ENCODE measurements around the gene ERVK3-1.

ERVK3-1 gene

GRCh38 chr19:58346961-58347929 is 42.1 kb downstream of the ERVK3-1 start:
- TF ChIP-seq CTCF (conservative IDR thresholded peaks at IDR 0.05): no peak
- H3K27ac ChIP-seq: peak overlapping the region; percentile 47; the same call in 1 of the 2 replicates

DNA sequence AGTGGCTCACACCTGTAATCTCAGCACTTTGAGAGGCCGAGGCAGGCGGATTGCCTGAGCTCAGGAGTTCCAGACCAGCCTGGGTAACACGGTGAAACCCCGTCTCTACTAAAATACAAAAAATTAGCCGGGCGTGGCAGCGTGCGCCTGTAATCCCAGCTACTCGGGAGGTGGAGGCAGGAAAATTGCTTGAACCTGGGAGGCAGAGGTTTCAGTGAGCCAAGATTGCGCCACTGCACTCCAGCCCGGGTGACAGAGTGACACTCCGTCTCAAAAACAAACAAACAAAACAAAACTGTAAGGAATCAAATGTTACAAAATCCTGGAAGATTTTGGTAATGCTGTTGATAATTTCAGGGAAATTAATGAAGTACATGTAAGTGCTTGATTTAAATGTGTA is 42.9 kb downstream of the ERVK3-1 start:
- H3K27ac ChIP-seq: peak overlapping the region; percentile 47; the same call in 1 of the 2 replicates

GRCh38 chr19:58349590-58349989 is 44.4 kb downstream of the ERVK3-1 start:
- no peak overlapping the region for H3K27ac ChIP-seq
- TF ChIP-seq CTCF (conservative IDR thresholded peaks at IDR 0.05): no peak

DNA sequence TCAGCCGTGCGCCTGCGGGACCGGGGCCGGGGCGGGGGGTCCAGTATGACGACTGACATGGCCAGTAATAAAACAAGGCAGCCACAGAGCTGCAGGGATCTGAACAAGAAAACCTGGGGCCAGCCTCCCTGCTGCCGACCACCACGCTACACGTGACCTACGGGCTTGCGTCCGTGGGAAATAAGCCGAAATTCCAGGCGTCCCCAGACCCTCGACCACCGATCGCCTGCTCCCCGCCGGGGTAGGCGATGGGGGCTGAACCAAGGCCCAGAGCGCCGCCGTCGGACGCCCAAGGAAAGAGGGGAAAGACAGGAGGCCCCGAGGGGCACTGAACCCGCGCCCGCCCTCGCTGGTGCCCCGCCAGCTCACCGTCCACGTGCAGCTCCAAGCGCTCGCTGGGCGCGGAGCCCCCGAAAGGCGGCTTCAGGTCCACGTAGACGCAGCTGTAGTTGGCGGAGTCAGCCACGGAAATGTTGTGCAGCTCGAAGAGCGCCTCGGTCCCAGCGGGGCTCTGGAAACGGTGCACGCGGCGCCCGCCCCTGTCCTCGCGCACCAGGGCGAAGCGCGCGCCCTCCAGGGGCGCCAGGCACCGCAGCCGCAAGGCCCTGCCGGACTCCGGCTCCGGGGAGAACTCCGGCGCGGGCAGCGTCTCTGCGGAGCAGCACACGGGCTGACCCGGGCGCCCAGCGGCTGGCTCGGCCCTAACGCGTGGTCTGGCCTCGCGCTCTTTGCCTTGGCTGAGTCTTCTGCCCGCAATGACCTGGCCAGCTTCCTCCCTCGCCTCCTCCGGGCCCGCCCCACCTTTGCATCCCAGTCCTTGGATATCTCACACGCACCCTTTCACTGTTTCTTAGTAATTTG is 45.1 kb downstream of the ERVK3-1 start:
- H3K27ac ChIP-seq: no peak overlapping the region
- TF ChIP-seq CTCF (conservative IDR thresholded peaks at IDR 0.05): peak; percentile 17

GRCh38 chr19:58350871-58351557 is 45.8 kb downstream of the ERVK3-1 start:
- H3K27ac ChIP-seq: no peak overlapping the region
- TF ChIP-seq CTCF (conservative IDR thresholded peaks at IDR 0.05): no peak

DNA sequence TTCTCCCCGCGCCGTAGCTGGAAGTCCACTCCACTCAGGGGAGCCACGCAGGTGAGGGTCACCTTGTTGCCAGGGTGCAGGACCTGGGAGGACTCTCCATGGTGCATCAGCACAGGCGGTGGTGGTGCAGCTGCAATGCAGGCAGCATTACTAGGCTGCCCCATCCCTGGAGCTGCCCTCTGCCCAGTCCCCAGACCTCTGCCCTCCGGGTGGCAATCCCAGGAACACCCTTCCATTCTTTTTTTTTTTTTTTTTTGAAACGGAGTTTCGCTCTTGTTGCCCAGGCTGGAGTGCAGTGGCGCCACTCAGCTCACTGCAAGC is 46.3 kb downstream of the ERVK3-1 start:
- H3K27ac ChIP-seq: no peak overlapping the region
- no peak for TF ChIP-seq CTCF (conservative IDR thresholded peaks at IDR 0.05)

GRCh38 chr19:58351990-58352755 is 47.0 kb downstream of the ERVK3-1 start:
- no peak overlapping the region for H3K27ac ChIP-seq
- no peak for TF ChIP-seq CTCF (conservative IDR thresholded peaks at IDR 0.05)
